Measurements from ENCODE around the gene ACAA2.

Gene ACAA2

GRCh38 chr18:49744376-49745008, 68.8 kb downstream of the ACAA2 start:
- Histone ChIP-seq H3K4me1 (ENCODE audit: low read depth, poor library complexity, severe bottlenecking) (peaks cover 23% of the 10 kb centered on the region), H2AFZ (ENCODE audit: low read depth) (no peak overlapping the region), H3K4me2 (no peak overlapping the region), H3K27ac (no peak overlapping the region), H3K9ac (no peak overlapping the region), H3K27me3 (ENCODE audit: insufficient read depth, low read depth) (no peaks in the 10 kb centered on the region), H4K20me1 (ENCODE audit: insufficient read depth) (no peaks in the 10 kb centered on the region), H3K4me3 (IDR thresholded peaks at IDR 0.05; ENCODE audit: insufficient read depth, low read depth, low read length) (no peak overlapping the region), H3K79me2 (ENCODE audit: insufficient read depth, low read depth) (no peaks in the 10 kb centered on the region), H3K36me3 (ENCODE audit: insufficient read depth) (no peaks in the 10 kb centered on the region)
- no peak for TF ChIP-seq CTCF (conservative IDR thresholded peaks at IDR 0.05; ENCODE audit: low read depth, low read length)

GRCh38 chr18:49743117-49743567, 70.2 kb downstream of the ACAA2 start:
- H3K9ac ChIP-seq: no peak overlapping the region
- TF ChIP-seq CTCF (conservative IDR thresholded peaks at IDR 0.05; ENCODE audit: low read depth, low read length): no peak
- no peaks in the 10 kb centered on the region for H3K27me3 ChIP-seq (ENCODE audit: insufficient read depth, low read depth)
- peak overlapping the region; percentile 7; the same call in 1 of the 2 replicates for H3K4me2 ChIP-seq
- H3K36me3 ChIP-seq (ENCODE audit: insufficient read depth): no peaks in the 10 kb centered on the region
- no peaks in the 10 kb centered on the region for H3K79me2 ChIP-seq (ENCODE audit: insufficient read depth, low read depth)
- no peak overlapping the region for H3K27ac ChIP-seq
- H2AFZ ChIP-seq (ENCODE audit: low read depth): no peak overlapping the region
- no peaks in the 10 kb centered on the region for H4K20me1 ChIP-seq (ENCODE audit: insufficient read depth)
- peaks cover 31% of the 10 kb centered on the region for H3K4me1 ChIP-seq (ENCODE audit: low read depth, poor library complexity, severe bottlenecking)
- H3K4me3 ChIP-seq (IDR thresholded peaks at IDR 0.05; ENCODE audit: insufficient read depth, low read depth, low read length): no peak overlapping the region

GRCh38 chr18:49742316-49743116, 70.8 kb downstream of the ACAA2 start:
- Histone ChIP-seq H3K36me3 (ENCODE audit: insufficient read depth) (no peaks in the 10 kb centered on the region), H3K27ac (0 out of 2 replicates have a peak overlapping the region, but pooled peaks have one; percentile 3), H4K20me1 (ENCODE audit: insufficient read depth) (no peaks in the 10 kb centered on the region), H3K4me1 (ENCODE audit: low read depth, poor library complexity, severe bottlenecking) (peaks cover 31% of the 10 kb centered on the region), H3K4me3 (IDR thresholded peaks at IDR 0.05; ENCODE audit: insufficient read depth, low read depth, low read length) (no peak overlapping the region), H2AFZ (ENCODE audit: low read depth) (no peak overlapping the region), H3K4me2 (peak overlapping the region; percentile 7; the same call in 1 of the 2 replicates), H3K27me3 (ENCODE audit: insufficient read depth, low read depth) (no peaks in the 10 kb centered on the region), H3K9ac (no peak overlapping the region), H3K79me2 (ENCODE audit: insufficient read depth, low read depth) (no peaks in the 10 kb centered on the region)
- no peak for TF ChIP-seq CTCF (conservative IDR thresholded peaks at IDR 0.05; ENCODE audit: low read depth, low read length)

GRCh38 chr18:49739275-49739674, 74.1 kb downstream of the ACAA2 start:
- no peaks in the 10 kb centered on the region for H3K36me3 ChIP-seq (ENCODE audit: insufficient read depth)
- no peak overlapping the region for H3K9ac ChIP-seq
- H3K79me2 ChIP-seq (ENCODE audit: insufficient read depth, low read depth): no peaks in the 10 kb centered on the region
- no peak overlapping the region for H3K4me3 ChIP-seq (IDR thresholded peaks at IDR 0.05; ENCODE audit: insufficient read depth, low read depth, low read length)
- no peaks in the 10 kb centered on the region for H4K20me1 ChIP-seq (ENCODE audit: insufficient read depth)
- no peak overlapping the region for H3K4me2 ChIP-seq
- no peak for TF ChIP-seq CTCF (conservative IDR thresholded peaks at IDR 0.05; ENCODE audit: low read depth, low read length)
- H3K27me3 ChIP-seq (ENCODE audit: insufficient read depth, low read depth): no peaks in the 10 kb centered on the region
- H3K27ac ChIP-seq: no peak overlapping the region
- no peak overlapping the region for H2AFZ ChIP-seq (ENCODE audit: low read depth)
- peaks cover 41% of the 10 kb centered on the region for H3K4me1 ChIP-seq (ENCODE audit: low read depth, poor library complexity, severe bottlenecking)

All from KMS-11 (cell line).